ENCODE data around the gene USHBP1. TPM values are rescaled to one million over a fixed set of nuclear protein-coding genes. Genes with fewer than 3 reads are reported as not detected.

Gene USHBP1
- polyA plus RNA-seq, 2 of the 4 experiments (the other 2 are of a cell fraction): 0.03 TPM; not detected in 1

DNA sequence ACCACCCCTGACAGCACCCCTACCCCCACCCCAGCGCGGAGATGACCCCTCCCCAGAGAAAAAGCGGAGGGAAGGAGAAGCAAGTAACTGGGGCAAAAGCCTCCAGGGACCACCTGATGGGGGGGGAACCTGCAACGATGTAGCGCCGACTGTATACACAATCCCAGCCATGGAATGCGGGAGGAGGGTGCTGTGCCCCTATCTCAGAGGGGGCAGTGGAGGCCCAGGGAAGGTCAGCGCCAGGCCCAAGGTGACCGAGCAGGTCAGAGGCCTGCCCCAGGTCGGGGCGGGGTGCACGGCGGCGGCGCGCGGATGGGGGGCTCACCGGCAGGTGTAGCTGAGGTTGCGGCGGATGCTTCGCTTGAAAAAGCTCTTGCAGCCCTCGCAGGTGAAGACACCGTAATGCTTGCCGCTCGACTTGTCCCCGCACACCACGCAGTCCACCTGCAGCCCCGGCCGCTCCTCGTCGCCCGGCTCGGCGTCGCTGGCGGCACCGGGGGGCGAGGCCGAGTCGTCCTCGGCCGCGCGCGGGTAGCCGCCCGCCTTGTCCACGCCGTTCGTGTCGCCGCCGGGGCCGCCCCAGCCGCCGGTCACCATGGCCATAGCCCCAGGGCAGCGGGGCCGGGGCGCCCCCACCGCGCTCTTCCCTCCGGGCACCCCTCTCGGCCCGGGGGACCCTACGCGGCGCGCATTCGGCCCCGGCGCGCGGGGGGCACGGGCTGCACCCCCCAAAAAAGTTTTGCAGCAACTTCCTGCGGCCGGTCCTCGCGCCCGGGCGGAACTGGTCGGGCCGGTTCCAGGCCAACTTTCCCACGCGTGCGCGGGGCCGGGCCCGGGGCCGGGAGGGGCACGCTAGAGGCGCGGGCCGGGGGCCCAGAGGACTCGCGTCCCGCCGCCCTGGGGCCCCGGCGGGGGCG lies 19.7 kb downstream of the USHBP1 start:
- TF ChIP-seq RARB (CRISPR knock-in tag; IDR thresholded peaks at IDR 0.05): no peak
- 0 out of 2 replicates have a peak, but pooled peaks have one; percentile 2 for TF ChIP-seq POLR2A (IDR thresholded peaks at IDR 0.05; ENCODE audit: low read length)
- peak; percentile 73; the same call in 1 of the 2 replicates for TF ChIP-seq ESRRA (IDR thresholded peaks at IDR 0.05; ENCODE audit: borderline replicate concordance, low read length)
- Histone ChIP-seq H3K4me2 (peak overlapping the region; percentile 90), H3K27ac (peak overlapping the region; percentile 92 to 96), H3K9me3 (no peaks in the 10 kb centered on the region), H3K4me3 (peak overlapping the region; percentile 93), H3K4me1 (peaks cover 71% of the 10 kb centered on the region)
- DNase-seq (ENCODE audit: low read depth in 1 of 2, low spot score in 1 of 2) (no peak), ATAC-seq (no peak), FAIRE-seq (no peak)
- POLR2A ChIA-PET: interaction anchor here (0.6 to 1.6 kb wide), 4 partner anchors 10 to 29 kb away, joined by 4 to 5 read pairs (median 4); partner anchors contain the start of genes OCEL1 and USE1
- CTCF ChIA-PET: interaction anchor here (0.6 to 10.0 kb wide), 3 partner anchors 9 to 37 kb away, joined by 3 to 62 read pairs (median 3); no protein-coding TSS in a partner anchor
- WGBS (ENCODE audit: missing lambda C conversion rate): 0% methylated on average over 7 of the region's 100 CpGs

DNA sequence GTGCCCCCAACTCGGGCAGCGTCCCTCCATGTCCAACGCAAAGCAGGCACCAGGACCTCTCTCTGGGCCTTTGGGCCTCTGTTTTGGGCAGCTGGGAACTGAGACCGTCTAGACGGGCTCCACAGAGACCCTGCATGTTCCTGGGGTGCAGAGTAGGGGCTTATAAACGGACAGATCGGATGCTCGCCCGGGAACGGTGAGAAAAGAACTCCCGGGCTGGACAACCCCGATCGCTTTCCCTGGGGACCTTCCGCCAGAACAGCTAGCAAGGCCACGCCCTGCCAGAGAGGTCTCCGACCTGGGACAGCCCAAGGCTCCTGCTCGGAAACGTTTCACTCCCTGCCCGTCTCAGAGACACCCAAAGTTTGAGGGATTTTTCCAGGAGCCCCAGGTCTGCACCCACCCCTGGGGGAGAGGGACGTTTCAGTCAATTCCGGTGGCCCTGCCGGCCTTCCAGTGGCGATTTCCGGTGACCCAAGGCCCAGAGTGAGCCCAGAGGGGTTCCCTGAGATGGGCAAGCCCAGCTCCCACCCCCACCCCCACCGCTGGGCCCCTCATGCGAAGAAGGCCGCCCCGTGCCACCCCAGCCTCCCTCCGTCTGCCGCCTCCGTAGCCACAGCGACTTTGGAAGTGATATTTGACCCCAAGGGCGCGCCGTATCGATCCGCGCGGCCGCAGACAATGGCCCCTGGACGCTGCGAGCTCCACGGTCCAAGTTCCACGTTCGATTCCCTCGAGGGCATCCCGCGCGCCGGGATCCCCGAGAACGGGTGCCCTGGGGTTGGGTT lies 20.5 kb downstream of the USHBP1 start:
- TF ChIP-seq ZNF302 (CRISPR knock-in tag; IDR thresholded peaks at IDR 0.05) (no peak), JUN (IDR thresholded peaks at IDR 0.05) (peak in 1 of 2 experiments; percentile 1; a peak in 1 of 5 replicates), NR3C1 (IDR thresholded peaks at IDR 0.05) (no peak)
- TF ChIP-seq, protein P1, sequence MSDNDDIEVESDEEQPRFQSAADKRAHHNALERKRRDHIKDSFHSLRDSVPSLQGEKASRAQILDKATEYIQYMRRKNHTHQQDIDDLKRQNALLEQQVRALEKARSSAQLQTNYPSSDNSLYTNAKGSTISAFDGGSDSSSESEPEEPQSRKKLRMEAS (IDR thresholded peaks at IDR 0.05): 0 out of 2 replicates have a peak, but pooled peaks have one; percentile 8
- peaks cover 71% of the 10 kb centered on the region for H3K4me1 ChIP-seq
- H3K4me2 ChIP-seq: peak overlapping the region; percentile 90
- ATAC-seq (peak; percentile 32 to 55; a peak in 3 of 6 replicates), FAIRE-seq (no peak), DNase-seq (ENCODE audit: low read depth in 1 of 2, low spot score in 1 of 2) (peak in 1 of 2 experiments; percentile 68)
- 0% methylated on average over 7 of the region's 52 CpGs for WGBS (ENCODE audit: missing lambda C conversion rate)
- H3K27ac ChIP-seq: peak overlapping the region; percentile 92 to 96
- no peaks in the 10 kb centered on the region for H3K9me3 ChIP-seq
- ChIA-PET POLR2A (interaction anchor here (0.6 to 1.6 kb wide), 4 partner anchors 9 to 29 kb away, joined by 4 to 5 read pairs (median 4); partner anchors contain the start of genes OCEL1 and USE1), CTCF (interaction anchor here (0.8 to 10.0 kb wide), 5 partner anchors 9 to 40 kb away, joined by 3 to 62 read pairs (median 5); partner anchors contain the start of gene ANKLE1)
- H3K4me3 ChIP-seq: peak overlapping the region; percentile 93

DNA sequence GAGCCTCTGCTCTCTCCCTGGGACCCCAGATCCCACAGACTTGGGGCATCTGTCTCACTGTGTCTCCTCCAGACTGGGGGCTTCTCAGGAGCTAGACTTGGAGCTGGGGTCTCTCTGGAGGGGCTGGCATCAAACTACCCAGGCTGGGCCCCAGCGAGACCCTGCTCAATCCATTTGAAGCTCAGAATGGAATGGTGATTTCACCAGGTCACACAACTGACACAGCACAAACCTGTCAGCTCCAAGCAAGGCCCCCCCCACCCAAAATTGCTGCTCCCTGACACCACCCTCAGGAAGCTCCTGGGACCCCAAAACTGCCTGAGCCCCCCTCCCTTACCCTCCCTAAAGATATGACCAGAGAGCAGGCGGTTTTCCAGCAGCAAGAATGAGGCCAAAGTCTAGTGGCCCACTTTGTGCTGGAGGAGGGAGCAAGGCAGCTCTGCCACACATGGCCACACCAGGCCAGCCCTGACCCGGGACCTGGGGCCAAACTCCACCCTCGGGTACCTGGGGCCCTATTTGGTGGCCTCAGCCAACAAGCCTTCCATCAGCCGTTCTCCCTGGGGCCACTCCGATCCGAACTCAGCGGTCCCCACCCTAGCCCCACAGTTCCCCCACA lies 21.2 kb downstream of the USHBP1 start:
- Histone ChIP-seq H3K27ac (peak overlapping the region; percentile 92 to 96), H3K9me3 (no peaks in the 10 kb centered on the region), H3K4me2 (peak overlapping the region; percentile 90), H3K4me3 (peak overlapping the region; percentile 93), H3K4me1 (peaks cover 70% of the 10 kb centered on the region)
- FAIRE-seq (no peak), ATAC-seq (peak in 1 of 2 experiments; percentile 8; a peak in 2 of 6 replicates), DNase-seq (ENCODE audit: low read depth in 1 of 2, low spot score in 1 of 2) (no peak)
- no peak for TF ChIP-seq SMC3 (IDR thresholded peaks at IDR 0.05)
- TF ChIP-seq, protein P1 (IDR thresholded peaks at IDR 0.05): 0 out of 2 replicates have a peak, but pooled peaks have one; percentile 11
- POLR2A ChIA-PET: interaction anchor here (1.3 to 1.6 kb wide), 2 partner anchors 9 to 28 kb away, joined by 5 read pairs; partner anchors contain the start of gene USE1
- 5% methylated on average over 3 of the region's 8 CpGs for WGBS (ENCODE audit: missing lambda C conversion rate)
- CTCF ChIA-PET: interaction anchor here (0.7 to 10.0 kb wide), 6 partner anchors 8 to 528 kb away, joined by 3 to 62 read pairs (median 4); partner anchors contain the start of gene ANKLE1

DNA sequence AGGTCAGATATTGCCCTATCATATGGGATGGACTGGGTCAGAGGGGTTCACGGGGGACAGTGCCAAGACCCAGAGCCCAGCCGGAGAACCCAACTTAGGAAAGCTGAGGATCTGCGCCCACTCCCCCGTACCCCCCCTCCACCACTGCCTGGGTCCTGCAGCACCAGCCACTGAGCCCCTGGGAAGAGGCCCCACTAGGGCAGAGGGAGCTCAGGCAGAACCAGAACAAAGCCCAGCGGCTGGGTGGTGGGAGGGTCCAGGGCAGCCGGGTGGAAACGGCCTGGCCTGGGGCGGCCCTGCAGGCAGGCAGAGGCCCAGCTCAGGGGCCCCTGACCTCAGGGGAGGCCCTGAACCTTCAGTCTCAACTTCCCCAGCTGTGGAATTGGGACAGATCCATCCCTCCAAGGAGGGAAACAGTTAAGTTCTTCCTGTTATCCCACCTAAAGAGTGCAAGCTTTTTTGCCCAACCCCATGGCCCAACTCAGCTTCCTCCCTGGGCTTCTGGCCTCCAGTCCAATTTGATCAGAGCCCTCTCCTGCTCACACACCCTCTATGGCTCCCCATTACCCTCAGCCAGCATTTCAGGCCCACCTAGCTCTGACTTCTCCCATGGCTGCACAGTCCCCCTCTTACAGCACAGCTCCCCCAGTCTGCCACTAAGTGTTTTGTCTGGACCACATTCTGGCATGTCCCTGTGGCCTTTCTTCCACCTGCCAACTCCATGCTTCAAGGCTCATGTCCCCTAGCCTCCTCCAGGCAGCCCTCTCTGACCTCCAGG lies 21.9 kb downstream of the USHBP1 start:
- DNase-seq (ENCODE audit: low read depth in 1 of 2, low spot score in 1 of 2): no peak
- peak; percentile 57; the same call in 1 of the 2 replicates for TF ChIP-seq HDAC2 (IDR thresholded peaks at IDR 0.05)
- peak; percentile 89; the same call in 1 of the 2 replicates for TF ChIP-seq KDM1A (IDR thresholded peaks at IDR 0.05; ENCODE audit: low read depth)
- TF ChIP-seq FOSL2 (IDR thresholded peaks at IDR 0.05): no peak
- no peak for TF ChIP-seq FOSL2 (CRISPR knock-in tag; IDR thresholded peaks at IDR 0.05)
- peak; percentile 91 for TF ChIP-seq ZFP36 (IDR thresholded peaks at IDR 0.05; ENCODE audit: borderline replicate concordance, partially characterized antibody)
- FAIRE-seq: no peak
- peak overlapping the region; percentile 90 for H3K4me2 ChIP-seq
- no peaks in the 10 kb centered on the region for H3K9me3 ChIP-seq
- ChIA-PET POLR2A (interaction anchor here (1.6 kb wide), 1 partner anchor 8 kb away, joined by 5 read pairs; no protein-coding TSS in a partner anchor), CTCF (interaction anchor here (0.7 to 10.0 kb wide), 9 partner anchors 7 to 527 kb away, joined by 3 to 62 read pairs (median 3); partner anchors contain the start of gene ANKLE1)
- peaks cover 69% of the 10 kb centered on the region for H3K4me1 ChIP-seq
- 65% methylated on average over 4 of the region's 8 CpGs for WGBS (ENCODE audit: missing lambda C conversion rate)
- no peak for ATAC-seq
- peak overlapping the region; percentile 93 for H3K4me3 ChIP-seq
- H3K27ac ChIP-seq: peak overlapping the region; percentile 92 to 96
